ENCODE measurements around the gene OPN3. TPM values are rescaled to one million over a fixed set of nuclear protein-coding genes. Genes with fewer than 3 reads are reported as not detected.

The OPN3 gene
- total RNA-seq, 1 donor from 2014 or later, result 19.9 TPM

DNA sequence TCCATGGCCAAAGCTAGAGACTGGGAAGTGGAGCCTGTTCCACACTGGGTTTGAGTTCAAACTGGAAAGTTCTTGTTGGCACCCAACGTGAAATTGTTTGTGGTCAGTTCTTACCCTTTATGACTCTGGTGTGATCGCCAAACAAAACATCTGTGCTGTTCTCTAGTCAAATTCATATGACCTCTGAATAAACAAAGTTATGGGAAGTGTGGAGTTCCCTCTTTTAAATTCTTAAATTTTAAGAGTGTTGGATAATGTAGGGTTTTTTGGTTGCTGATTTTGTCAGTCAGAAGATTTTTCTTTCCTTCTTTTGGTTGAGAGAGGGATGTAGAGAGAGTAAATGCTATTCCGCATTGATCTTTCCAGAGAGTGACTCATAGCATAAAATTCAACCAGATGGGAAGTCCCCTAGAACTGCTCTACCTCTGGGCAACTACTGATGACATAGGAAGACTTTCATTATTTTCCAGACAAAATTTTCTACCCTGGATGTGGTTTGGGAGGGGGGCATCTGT lies 36.4 kb downstream of the OPN3 start:
- TF ChIP-seq, protein P1, sequence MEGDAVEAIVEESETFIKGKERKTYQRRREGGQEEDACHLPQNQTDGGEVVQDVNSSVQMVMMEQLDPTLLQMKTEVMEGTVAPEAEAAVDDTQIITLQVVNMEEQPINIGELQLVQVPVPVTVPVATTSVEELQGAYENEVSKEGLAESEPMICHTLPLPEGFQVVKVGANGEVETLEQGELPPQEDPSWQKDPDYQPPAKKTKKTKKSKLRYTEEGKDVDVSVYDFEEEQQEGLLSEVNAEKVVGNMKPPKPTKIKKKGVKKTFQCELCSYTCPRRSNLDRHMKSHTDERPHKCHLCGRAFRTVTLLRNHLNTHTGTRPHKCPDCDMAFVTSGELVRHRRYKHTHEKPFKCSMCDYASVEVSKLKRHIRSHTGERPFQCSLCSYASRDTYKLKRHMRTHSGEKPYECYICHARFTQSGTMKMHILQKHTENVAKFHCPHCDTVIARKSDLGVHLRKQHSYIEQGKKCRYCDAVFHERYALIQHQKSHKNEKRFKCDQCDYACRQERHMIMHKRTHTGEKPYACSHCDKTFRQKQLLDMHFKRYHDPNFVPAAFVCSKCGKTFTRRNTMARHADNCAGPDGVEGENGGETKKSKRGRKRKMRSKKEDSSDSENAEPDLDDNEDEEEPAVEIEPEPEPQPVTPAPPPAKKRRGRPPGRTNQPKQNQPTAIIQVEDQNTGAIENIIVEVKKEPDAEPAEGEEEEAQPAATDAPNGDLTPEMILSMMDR (IDR thresholded peaks at IDR 0.05; ENCODE audit: unreplicated experiment), result no peak
- H3K4me3 Mint-ChIP-seq (ENCODE audit: low read depth), result no peak overlapping the region
- H3K27ac Mint-ChIP-seq, result no peak overlapping the region

DNA sequence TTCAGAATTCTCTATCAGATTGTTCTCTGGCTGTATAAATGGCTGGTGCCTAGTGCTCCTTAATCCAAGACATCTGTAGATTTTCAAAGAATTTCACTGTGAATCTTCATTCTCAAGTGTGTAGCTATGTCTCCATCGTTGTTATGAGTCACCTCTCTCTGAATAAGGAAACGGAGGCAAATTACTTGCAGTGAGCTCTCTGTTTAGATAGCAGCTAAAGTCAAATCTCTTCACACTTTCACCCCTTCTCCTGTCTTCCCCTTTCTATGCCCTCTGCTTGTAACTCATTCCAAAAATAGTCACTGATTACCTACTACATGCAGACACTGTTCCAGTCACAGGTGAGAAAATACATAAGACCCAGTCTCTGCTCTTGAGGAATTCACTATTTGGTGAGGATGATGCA lies 39.7 kb downstream of the OPN3 start:
- DNase-seq (ENCODE audit: low spot score, unreplicated experiment), result no peak
- H3K36me3 Mint-ChIP-seq (ENCODE audit: insufficient read depth), result peaks cover 16% of the 10 kb centered on the region
- no peak overlapping the region for H3K27ac Mint-ChIP-seq
- TF ChIP-seq, protein P1 (IDR thresholded peaks at IDR 0.05; ENCODE audit: unreplicated experiment), result no peak
- H3K4me3 Mint-ChIP-seq (ENCODE audit: low read depth), result no peak overlapping the region
- no peaks in the 10 kb centered on the region for H3K9me3 Mint-ChIP-seq (ENCODE audit: low read depth)
- no peaks in the 10 kb centered on the region for H3K4me1 Mint-ChIP-seq (ENCODE audit: low read depth)
- no peaks in the 10 kb centered on the region for H3K27me3 Mint-ChIP-seq

More for the DNA sequence above, 36.4 kb downstream of the OPN3 start:
- H3K27me3 Mint-ChIP-seq, result no peaks in the 10 kb centered on the region
- DNase-seq (ENCODE audit: low spot score, unreplicated experiment), result no peak
- no peaks in the 10 kb centered on the region for H3K9me3 Mint-ChIP-seq (ENCODE audit: low read depth)
- H3K4me1 Mint-ChIP-seq (ENCODE audit: low read depth), result peaks cover 7% of the 10 kb centered on the region
- H3K36me3 Mint-ChIP-seq (ENCODE audit: insufficient read depth), result peaks cover 14% of the 10 kb centered on the region

DNA sequence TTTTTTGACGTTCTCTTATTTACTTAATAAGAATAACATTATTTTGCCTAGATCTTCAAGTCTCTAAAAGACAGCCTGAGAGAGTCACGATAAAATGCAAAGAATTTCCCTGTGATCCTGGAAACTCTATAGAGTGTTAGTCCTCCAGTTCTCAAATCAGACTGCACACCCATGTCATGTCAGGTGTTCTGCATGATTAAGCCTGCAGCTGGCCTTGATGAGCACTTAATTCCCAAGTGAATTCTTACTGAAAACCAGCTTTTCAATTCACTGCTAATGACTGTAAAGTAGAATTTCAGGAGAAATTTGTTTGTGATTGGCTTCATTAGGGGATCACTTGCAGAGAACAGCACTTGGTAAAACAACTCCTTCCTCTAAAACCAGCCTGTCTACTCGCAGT lies 41.9 kb downstream of the OPN3 start:
- Mint-ChIP-seq H3K36me3 (ENCODE audit: insufficient read depth) (peaks cover 21% of the 10 kb centered on the region), H3K27me3 (no peaks in the 10 kb centered on the region), H3K4me1 (ENCODE audit: low read depth) (no peaks in the 10 kb centered on the region), H3K27ac (no peak overlapping the region), H3K9me3 (ENCODE audit: low read depth) (no peaks in the 10 kb centered on the region), H3K4me3 (ENCODE audit: low read depth) (no peak overlapping the region)
- TF ChIP-seq, protein P1 (IDR thresholded peaks at IDR 0.05; ENCODE audit: unreplicated experiment), result no peak
- no peak for DNase-seq (ENCODE audit: low spot score, unreplicated experiment)

DNA sequence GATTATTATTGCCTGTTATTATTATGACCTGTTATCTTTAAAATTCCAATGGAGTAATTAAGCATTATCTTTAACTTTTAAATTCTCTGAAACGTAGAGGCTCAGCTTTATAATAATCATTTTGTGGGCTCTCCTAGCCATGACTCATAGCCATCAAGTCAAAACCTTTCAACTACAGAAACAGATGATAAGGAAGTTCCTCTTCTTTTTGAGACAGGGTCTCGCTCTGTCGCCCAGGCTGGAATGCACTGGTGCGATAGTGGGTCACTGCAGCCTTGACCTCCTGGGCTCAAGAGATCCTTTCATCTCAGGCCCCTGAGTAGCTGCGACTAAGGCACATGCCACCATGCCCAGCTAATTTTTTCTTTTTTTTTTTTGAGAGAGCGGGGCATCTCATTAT lies 43.5 kb downstream of the OPN3 start:
- Mint-ChIP-seq H3K36me3 (ENCODE audit: insufficient read depth) (peaks cover 11% of the 10 kb centered on the region), H3K4me3 (ENCODE audit: low read depth) (no peak overlapping the region), H3K9me3 (ENCODE audit: low read depth) (no peaks in the 10 kb centered on the region), H3K27me3 (no peaks in the 10 kb centered on the region), H3K4me1 (ENCODE audit: low read depth) (peaks cover under 1% of the 10 kb centered on the region), H3K27ac (no peak overlapping the region)
- no peak for DNase-seq (ENCODE audit: low spot score, unreplicated experiment)
- TF ChIP-seq, protein P1 (IDR thresholded peaks at IDR 0.05; ENCODE audit: unreplicated experiment), result no peak

DNA sequence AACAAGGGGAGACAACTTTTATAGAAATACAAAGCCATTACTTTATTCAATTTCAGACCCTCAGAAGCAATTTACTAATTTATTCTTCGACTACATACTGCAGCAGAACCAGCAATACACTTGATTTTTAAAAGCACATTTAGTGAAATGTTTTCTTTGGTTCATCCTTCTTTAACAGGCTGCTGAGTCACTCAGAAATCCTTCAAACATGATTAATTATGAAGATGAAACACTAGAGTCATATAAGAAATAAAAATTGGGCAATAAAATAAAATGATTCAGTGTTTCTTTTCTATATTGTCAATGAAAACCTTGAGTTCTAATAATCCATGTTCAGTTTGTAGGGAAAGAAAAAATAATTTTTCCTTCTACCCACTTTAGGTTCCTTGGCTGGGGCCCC lies 47.0 kb downstream of the OPN3 start:
- no peak overlapping the region for H3K4me3 Mint-ChIP-seq (ENCODE audit: low read depth)
- no peak overlapping the region for H3K27ac Mint-ChIP-seq
- H3K4me1 Mint-ChIP-seq (ENCODE audit: low read depth), result peaks cover 6% of the 10 kb centered on the region
- H3K36me3 Mint-ChIP-seq (ENCODE audit: insufficient read depth), result peaks cover 7% of the 10 kb centered on the region
- no peak for DNase-seq (ENCODE audit: low spot score, unreplicated experiment)
- H3K9me3 Mint-ChIP-seq (ENCODE audit: low read depth), result no peaks in the 10 kb centered on the region
- TF ChIP-seq, protein P1 (IDR thresholded peaks at IDR 0.05; ENCODE audit: unreplicated experiment), result no peak
- H3K27me3 Mint-ChIP-seq, result no peaks in the 10 kb centered on the region

Data from progenitor cell of endocrine pancreas (in vitro differentiated cells).